HCT116 (cell line): Measurements from ENCODE around the gene TNFSF12. TPM values are rescaled to one million over a fixed set of nuclear protein-coding genes. Genes with fewer than 3 reads are reported as not detected.

Source experiments
- ATAC-seq: fragments of 200-7000 bp; cut with Tn5 transposase; 2 replicates; pipeline ENCODE4 v1.9.1; 2020; ENCODE audit warnings: mild to moderate bottlenecking, moderate library complexity
- BruUV-seq: library from RNA; stranded (reverse); fragments of 400-500 nt; replicated peaks from 2 replicates; lab custom pipeline; 2021; lab: Mats Ljungman, UMichigan
- CTCF ChIA-PET: fragments of 300-600 bp; sonication (Branson Sonifier 250); formaldehyde crosslinking; loops from one replicate; lab custom pipeline; 2021; ENCODE audit warnings: antibody characterized with exemption; lab: Charles Lee
- POLR2A ChIA-PET: fragments of 300-600, 350-600 bp; sonication (Branson Sonifier 250); formaldehyde crosslinking; loops from one replicate; lab custom pipeline; 2021; ENCODE audit warnings: antibody characterized with exemption; lab: Charles Lee
- RAD21 ChIA-PET, 2 experiments: fragments of 300-600 bp; sonication (Branson Sonifier 250); formaldehyde crosslinking; loops; one replicate each; lab custom pipeline; 2023; ENCODE audit warnings: low total read pairs in 2 of 2; ENCODE audit not compliant: uncharacterized antibody in 2 of 2, unreplicated experiment in 2 of 2, low non-redundant PET in 1 of 2; lab: Charles Lee
- DNase-seq: peaks from one replicate; pipeline ENCODE4 v3.0.0-alpha.2; 2010; ENCODE audit warnings: low read depth, low spot score
- H2AFZ ChIP-seq: fragments of 200-600 bp; shearing (Covaris generic), sonication (generic); 2 replicates; pipeline ENCODE4 v1.6.1; 2017; ENCODE audit warnings: low read depth, mixed run types, mixed read lengths, antibody characterized with exemption, low read length; ENCODE audit not compliant: poor library complexity, severe bottlenecking
- H3K27ac ChIP-seq: 2 replicates; pipeline ENCODE4 v1.5.1; 2012; ENCODE audit warnings: low read depth, low read length
- H3K27me3 ChIP-seq: fragments of 200-600 bp; sonication (generic); 2 replicates; pipeline ENCODE4 v1.6.1; 2016; ENCODE audit warnings: mixed run types, low read length, mixed read lengths; ENCODE audit not compliant: insufficient read depth
- H3K36me3 ChIP-seq, 2 experiments: fragments of 200-500 bp in 1 of 2; fragments of 200-600 bp in 1 of 2; sonication (Bioruptor generic) in 1 of 2; sonication (generic) in 1 of 2; 2 replicates each; pipeline versions ENCODE4 v1.5.1 to v1.6.1; 2014 to 2016; ENCODE audit warnings: low read length in 2 of 2, inconsistent platforms in 1 of 2, mixed read lengths in 1 of 2, mixed run types in 1 of 2; ENCODE audit not compliant: insufficient read depth in 2 of 2, control insufficient read depth in 1 of 2
- H3K4me1 ChIP-seq, 2 experiments: fragments of 200-600 bp in 1 of 2; sonication (generic) in 1 of 2; 2 replicates each; pipeline versions ENCODE4 v1.5.1 to v1.6.1; 2012 to 2017; ENCODE audit warnings: low read length in 2 of 2, inconsistent platforms in 1 of 2, mild to moderate bottlenecking in 1 of 2, mixed read lengths in 1 of 2, mixed run types in 1 of 2, moderate library complexity in 1 of 2; ENCODE audit not compliant: insufficient read depth in 2 of 2, control insufficient read depth in 1 of 2
- H3K4me2 ChIP-seq: fragments of 200-600 bp; sonication (generic); 2 replicates; pipeline ENCODE4 v1.6.1; 2017; ENCODE audit warnings: mixed run types, low read length, mixed read lengths
- H3K4me3 ChIP-seq, 2 experiments: fragments of 200-600 bp in 1 of 2; sonication (generic) in 1 of 2; replicated peaks in 1 of 2; 2 replicates each; pipeline ENCODE4 v1.5.1; 2011 to 2016; ENCODE audit warnings: low read length in 2 of 2, control low read depth in 1 of 2, low read depth in 1 of 2, mild to moderate bottlenecking in 1 of 2, mixed read lengths in 1 of 2, mixed run types in 1 of 2
- H3K79me2 ChIP-seq: fragments of 200-600 bp; sonication (generic); 2 replicates; pipeline ENCODE4 v1.6.1; 2017; ENCODE audit warnings: mild to moderate bottlenecking, mixed run types, low read length, moderate library complexity, mixed read lengths; ENCODE audit not compliant: insufficient read depth
- H3K9ac ChIP-seq: fragments of 200-600 bp; sonication (generic); 2 replicates; pipeline ENCODE4 v1.6.1; 2016; ENCODE audit warnings: low read length, mixed read lengths
- H3K9me2 ChIP-seq: fragments of 200-600 bp; sonication (generic), shearing (Covaris generic); 2 replicates; pipeline ENCODE4 v1.6.1; 2017; ENCODE audit warnings: mixed run types, mild to moderate bottlenecking, moderate library complexity; ENCODE audit not compliant: insufficient read depth
- H3K9me3 ChIP-seq, 2 experiments: fragments of 200-500 bp in 1 of 2; fragments of 200-600 bp in 1 of 2; sonication (Bioruptor generic) in 1 of 2; sonication (generic) in 1 of 2; 2 replicates each; pipeline ENCODE4 v1.6.1; 2014 to 2017; ENCODE audit warnings: low read length in 2 of 2, mixed read lengths in 2 of 2, inconsistent platforms in 1 of 2, low read depth in 1 of 2, mild to moderate bottlenecking in 1 of 2, mixed run types in 1 of 2, moderate library complexity in 1 of 2; ENCODE audit not compliant: control insufficient read depth in 1 of 2, insufficient read depth in 1 of 2
- H4K20me1 ChIP-seq: fragments of 200-600 bp; sonication (generic), shearing (Covaris generic); 2 replicates; pipeline ENCODE4 v1.6.1; 2017; ENCODE audit warnings: mixed run types, mild to moderate bottlenecking, moderate library complexity; ENCODE audit not compliant: insufficient read depth
- CBX3 ChIP-seq: IDR thresholded peaks from 2 replicates; pipeline ENCODE4 v1.6.1; 2012; ENCODE audit warnings: low read depth
- CEBPB ChIP-seq: IDR thresholded peaks from 2 replicates; pipeline ENCODE4 v1.6.1; 2012; ENCODE audit warnings: low read depth
- ELF1 ChIP-seq: IDR thresholded peaks from 2 replicates; pipeline ENCODE4 v1.6.1; 2012; ENCODE audit warnings: low read depth, borderline replicate concordance
- EZH2phosphoT487 ChIP-seq: fragments of 200-600 bp; IDR thresholded peaks from 2 replicates; pipeline ENCODE4 v1.6.1; 2018; ENCODE audit warnings: antibody characterized with exemption, borderline replicate concordance
- JUND ChIP-seq: IDR thresholded peaks from 2 replicates; pipeline ENCODE4 v1.6.1; 2012
- POLR2A ChIP-seq: IDR thresholded peaks from 2 replicates; pipeline ENCODE4 v1.7.0; 2011; ENCODE audit warnings: borderline replicate concordance; ENCODE audit not compliant: insufficient read depth, insufficient read length; ENCODE audit errors: extremely low read depth
- POLR2AphosphoS5 ChIP-seq: IDR thresholded peaks from 2 replicates; pipeline ENCODE4 v1.6.1; 2011; ENCODE audit warnings: mild to moderate bottlenecking, low read depth, low read length, moderate library complexity
- SRF ChIP-seq: IDR thresholded peaks from 2 replicates; pipeline ENCODE4 v1.6.1; 2012; ENCODE audit warnings: low read depth
- YY1 ChIP-seq: IDR thresholded peaks from 2 replicates; pipeline ENCODE4 v1.6.1; 2011; ENCODE audit warnings: low read length, low read depth, moderate library complexity, mild to moderate bottlenecking; ENCODE audit not compliant: insufficient replicate concordance; ENCODE audit errors: extremely low read depth
- ZNF274 ChIP-seq: fragments of 200-500 bp; sonication (Bioruptor generic); IDR thresholded peaks from 2 replicates; pipeline ENCODE4 v1.6.1; 2014; ENCODE audit warnings: mild to moderate bottlenecking, low read depth, low read length, inconsistent platforms
- intact Hi-C: fragments of 100-400 bp; cut with micrococcal nuclease; formaldehyde crosslinking; loops from 2 replicates; pipeline ENCODE4 v1.10.0; 2022
- total RNA-seq: library from RNA; stranded (reverse); gene quantifications from one replicate; pipeline ENCODE4 v1.2.1, GENCODE V29; 2021; ENCODE audit not compliant: unreplicated experiment
- TF ChIP-seq, protein P1 (sequence below): IDR thresholded peaks from 2 replicates; pipeline ENCODE4 v1.6.1; 2011; ENCODE audit warnings: mild to moderate bottlenecking, low read length, moderate library complexity; ENCODE audit not compliant: insufficient replicate concordance; ENCODE audit errors: extremely low read depth
- TF ChIP-seq, protein P2 (sequence below): IDR thresholded peaks from 2 replicates; pipeline ENCODE4 v1.6.1; 2012

TNFSF12 gene
- total RNA-seq, 1 experiment from 2014 or later, result 12.3 TPM

DNA sequence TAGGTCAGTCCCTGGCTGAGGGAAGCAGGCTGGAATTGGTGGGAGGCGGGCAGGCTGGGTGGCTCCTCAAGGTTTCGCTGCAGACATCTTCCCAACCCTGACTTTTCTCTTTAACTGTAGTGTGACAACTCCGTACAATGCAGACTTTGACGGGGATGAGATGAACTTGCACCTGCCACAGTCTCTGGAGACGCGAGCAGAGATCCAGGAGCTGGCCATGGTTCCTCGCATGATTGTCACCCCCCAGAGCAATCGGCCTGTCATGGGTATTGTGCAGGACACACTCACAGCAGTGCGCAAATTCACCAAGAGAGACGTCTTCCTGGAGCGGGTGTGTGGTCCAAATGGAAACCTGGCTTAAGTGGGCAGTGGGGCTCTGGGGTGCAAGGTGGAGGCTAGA lies 49.7 kb upstream of the TNFSF12 start:
- Histone ChIP-seq H3K9ac (no peak overlapping the region), H3K79me2 (peaks cover 81% of the 10 kb centered on the region), H3K9me3 (no peaks in the 10 kb centered on the region), H3K4me1 (no peaks in the 10 kb centered on the region), H3K9me2 (no peaks in the 10 kb centered on the region), H3K27ac (no peak overlapping the region), H3K4me3 (no peak overlapping the region)
- POLR2A ChIA-PET, result no interaction called here
- DNase-seq, result no peak
- BruUV-seq, result no TSS peak
- no peak for ATAC-seq
- RAD21 ChIA-PET, result no interaction called here
- TF ChIP-seq JUND (no peak), POLR2AphosphoS5 (no peak), CBX3 (no peak), SRF (no peak), EZH2phosphoT487 (no peak), ELF1 (no peak), ZNF274 (no peak), POLR2A (no peak), CEBPB (no peak), YY1 (no peak)
- TF ChIP-seq, protein P1, sequence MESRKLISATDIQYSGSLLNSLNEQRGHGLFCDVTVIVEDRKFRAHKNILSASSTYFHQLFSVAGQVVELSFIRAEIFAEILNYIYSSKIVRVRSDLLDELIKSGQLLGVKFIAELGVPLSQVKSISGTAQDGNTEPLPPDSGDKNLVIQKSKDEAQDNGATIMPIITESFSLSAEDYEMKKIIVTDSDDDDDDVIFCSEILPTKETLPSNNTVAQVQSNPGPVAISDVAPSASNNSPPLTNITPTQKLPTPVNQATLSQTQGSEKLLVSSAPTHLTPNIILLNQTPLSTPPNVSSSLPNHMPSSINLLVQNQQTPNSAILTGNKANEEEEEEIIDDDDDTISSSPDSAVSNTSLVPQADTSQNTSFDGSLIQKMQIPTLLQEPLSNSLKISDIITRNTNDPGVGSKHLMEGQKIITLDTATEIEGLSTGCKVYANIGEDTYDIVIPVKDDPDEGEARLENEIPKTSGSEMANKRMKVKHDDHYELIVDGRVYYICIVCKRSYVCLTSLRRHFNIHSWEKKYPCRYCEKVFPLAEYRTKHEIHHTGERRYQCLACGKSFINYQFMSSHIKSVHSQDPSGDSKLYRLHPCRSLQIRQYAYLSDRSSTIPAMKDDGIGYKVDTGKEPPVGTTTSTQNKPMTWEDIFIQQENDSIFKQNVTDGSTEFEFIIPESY, result no peak
- TF ChIP-seq, protein P2, sequence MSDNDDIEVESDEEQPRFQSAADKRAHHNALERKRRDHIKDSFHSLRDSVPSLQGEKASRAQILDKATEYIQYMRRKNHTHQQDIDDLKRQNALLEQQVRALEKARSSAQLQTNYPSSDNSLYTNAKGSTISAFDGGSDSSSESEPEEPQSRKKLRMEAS, result no peak
- TF ChIP-seq, all 23 proteins: peak for 0
- peaks cover 71 to 83% of the 10 kb centered on the region in 2 experiments for H3K36me3 ChIP-seq
- H3K4me2 ChIP-seq, result no peak overlapping the region
- no peak overlapping the region for H2AFZ ChIP-seq
- CTCF ChIA-PET, result no interaction called here
- no peaks in the 10 kb centered on the region for H3K27me3 ChIP-seq
- peaks cover 3% of the 10 kb centered on the region; the same call in 1 of the 2 replicates for H4K20me1 ChIP-seq
- intact Hi-C loops, result no loop called here
